HEK293T (cell line): Measurements from ENCODE around the gene PSME3IP1.
"Not testable (repeated sequence)": the region's sequence is repeated elsewhere in the genome, so short reads cannot be mapped to it uniquely, and the experiment has no call there.

Experiments
- CTCF ChIA-PET: fragments of 350-600 bp; formaldehyde crosslinking; extraction: SDS; loops from one replicate; lab custom pipeline; 2021; ENCODE audit warnings: antibody characterized with exemption, inconsistent platforms; lab: Yijun Ruan, JAX
- POLR2A ChIA-PET: fragments of 350-600 bp; formaldehyde crosslinking; extraction: SDS; loops from one replicate; lab custom pipeline; 2020; ENCODE audit warnings: antibody characterized with exemption, inconsistent platforms; lab: Yijun Ruan, JAX
- DNase-seq: peaks from one replicate; pipeline ENCODE4 v3.0.0; 2012; ENCODE audit warnings: mixed read lengths; ENCODE audit errors: extremely low spot score
- ARNT ChIP-seq: fragments of 450-650 bp; IDR thresholded peaks from 2 replicates; pipeline ENCODE4 v1.6.1; 2017; ENCODE audit warnings: mild to moderate bottlenecking
- BHLHE40 ChIP-seq: fragments of 450-650 bp; IDR thresholded peaks from 2 replicates; pipeline ENCODE4 v1.6.1; 2016; ENCODE audit warnings: mild to moderate bottlenecking, moderate library complexity, borderline replicate concordance
- CTBP1 ChIP-seq: fragments of 450-650 bp; IDR thresholded peaks from 2 replicates; pipeline ENCODE4 v1.6.1; 2016; ENCODE audit warnings: borderline replicate concordance
- ELF4 ChIP-seq: fragments of 450-650 bp; IDR thresholded peaks from 2 replicates; pipeline ENCODE4 v1.6.1; 2017; ENCODE audit warnings: antibody characterized with exemption
- FOXA1 ChIP-seq: fragments of 450-650 bp; IDR thresholded peaks from 2 replicates; pipeline ENCODE4 v1.6.1; 2016; ENCODE audit warnings: mild to moderate bottlenecking
- FOXK2 ChIP-seq: fragments of 450-650 bp; IDR thresholded peaks from 2 replicates; pipeline ENCODE4 v1.6.1; 2016; ENCODE audit warnings: mild to moderate bottlenecking
- FOXM1 ChIP-seq: fragments of 450-650 bp; IDR thresholded peaks from 2 replicates; pipeline ENCODE4 v1.6.1; 2017; ENCODE audit warnings: mild to moderate bottlenecking, borderline replicate concordance
- HDGF ChIP-seq: fragments of 450-650 bp; IDR thresholded peaks from 2 replicates; pipeline ENCODE4 v1.6.1; 2017; ENCODE audit warnings: antibody characterized with exemption, borderline replicate concordance
- L3MBTL2 ChIP-seq: fragments of 450-650 bp; conservative IDR thresholded peaks from 2 replicates; pipeline ENCODE4 v1.6.1; 2016; ENCODE audit warnings: mild to moderate bottlenecking
- LEF1 ChIP-seq: fragments of 450-650 bp; IDR thresholded peaks from 2 replicates; pipeline ENCODE4 v1.6.1; 2017; ENCODE audit warnings: mild to moderate bottlenecking, borderline replicate concordance
- NFRKB ChIP-seq: fragments of 450-650 bp; IDR thresholded peaks from 2 replicates; pipeline ENCODE4 v1.6.1; 2016; ENCODE audit warnings: mild to moderate bottlenecking, moderate library complexity
- SP1 ChIP-seq: fragments of 450-650 bp; IDR thresholded peaks from 2 replicates; pipeline ENCODE4 v1.6.1; 2017
- SUZ12 ChIP-seq: fragments of 450-650 bp; IDR thresholded peaks from 2 replicates; pipeline ENCODE4 v1.6.1; 2016; ENCODE audit warnings: mild to moderate bottlenecking
- TARDBP ChIP-seq: fragments of 450-650 bp; IDR thresholded peaks from 2 replicates; pipeline ENCODE4 v1.6.1; 2016
- ZNF384 ChIP-seq: fragments of 450-650 bp; IDR thresholded peaks from 2 replicates; pipeline ENCODE4 v1.6.1; 2016
- TF ChIP-seq, protein P1 (sequence below): fragments of 450-650 bp; IDR thresholded peaks from 2 replicates; pipeline ENCODE4 v1.6.1; 2016

The PSME3IP1 gene

DNA sequence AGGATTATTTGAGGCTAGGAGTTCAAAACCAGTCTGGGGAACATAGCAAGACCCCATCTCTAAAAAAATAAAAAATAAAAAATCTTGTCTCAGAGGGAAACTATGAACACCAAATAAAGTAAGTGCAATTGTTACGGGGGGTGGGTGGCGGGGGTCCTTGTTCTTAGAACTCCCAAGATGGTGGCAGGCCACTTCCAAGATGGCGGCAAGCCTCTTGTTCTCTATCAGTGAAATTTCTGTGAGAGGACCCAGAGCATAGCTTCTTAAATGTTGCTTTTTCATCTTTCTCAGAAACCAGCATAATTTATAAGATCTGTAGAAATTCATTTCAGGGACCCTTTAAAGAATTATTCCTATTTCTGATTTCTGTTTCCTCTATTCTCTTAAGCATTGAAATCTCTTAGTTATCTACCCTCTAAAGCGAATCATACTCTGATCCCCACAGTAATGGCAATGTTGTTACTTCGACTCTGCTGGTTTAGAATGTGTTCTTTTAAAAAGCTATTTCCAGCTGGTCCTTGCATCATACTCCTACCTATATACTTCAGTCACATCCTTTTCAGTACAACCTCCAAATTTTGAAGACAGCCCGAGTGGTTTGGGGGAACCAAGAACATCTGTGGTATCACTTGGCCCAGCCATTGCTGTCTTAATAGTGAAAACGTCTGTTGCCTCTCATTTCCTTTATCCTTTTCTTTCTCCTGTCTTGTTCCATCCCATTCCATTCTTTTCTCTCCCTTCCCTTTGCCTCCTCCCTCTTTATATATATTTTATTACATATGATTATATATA lies 16.5 kb upstream of the PSME3IP1 start:
- no peak for DNase-seq
- POLR2A ChIA-PET = no interaction called here
- TF ChIP-seq LEF1 = no peak
- no peak for TF ChIP-seq ELF4
- TF ChIP-seq FOXM1 = no peak
- TF ChIP-seq ARNT = no peak
- no peak for TF ChIP-seq CTBP1
- TF ChIP-seq NFRKB = no peak
- TF ChIP-seq SUZ12 = no peak
- TF ChIP-seq SP1 = no peak
- no peak for TF ChIP-seq ZNF384
- TF ChIP-seq HDGF = no peak
- TF ChIP-seq BHLHE40 = no peak
- no peak for TF ChIP-seq FOXK2
- TF ChIP-seq TARDBP = no peak
- CTCF ChIA-PET = no interaction called here

DNA sequence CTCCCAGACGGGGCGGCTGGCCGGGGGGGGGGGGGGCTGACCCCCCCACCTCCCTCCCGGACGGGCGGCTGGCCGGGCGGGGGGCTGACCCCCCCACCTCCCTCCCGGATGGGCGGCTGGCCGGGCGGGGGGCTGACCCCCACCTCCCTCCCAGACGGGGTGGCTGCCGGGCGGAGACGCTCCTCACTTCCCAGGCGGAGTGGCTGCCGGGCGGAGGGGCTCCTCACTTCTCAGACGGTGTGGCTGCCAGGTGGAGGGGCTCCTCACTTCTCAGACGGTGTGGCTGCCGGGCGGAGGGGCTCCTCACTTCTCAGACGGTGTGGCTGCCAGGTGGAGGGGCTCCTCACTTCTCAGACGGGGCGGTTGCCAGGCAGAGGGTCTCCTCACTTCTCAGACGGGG lies 15.1 kb upstream of the PSME3IP1 start:
- POLR2A ChIA-PET, DNase-seq, CTCF ChIA-PET: not testable (repeated sequence)

DNA sequence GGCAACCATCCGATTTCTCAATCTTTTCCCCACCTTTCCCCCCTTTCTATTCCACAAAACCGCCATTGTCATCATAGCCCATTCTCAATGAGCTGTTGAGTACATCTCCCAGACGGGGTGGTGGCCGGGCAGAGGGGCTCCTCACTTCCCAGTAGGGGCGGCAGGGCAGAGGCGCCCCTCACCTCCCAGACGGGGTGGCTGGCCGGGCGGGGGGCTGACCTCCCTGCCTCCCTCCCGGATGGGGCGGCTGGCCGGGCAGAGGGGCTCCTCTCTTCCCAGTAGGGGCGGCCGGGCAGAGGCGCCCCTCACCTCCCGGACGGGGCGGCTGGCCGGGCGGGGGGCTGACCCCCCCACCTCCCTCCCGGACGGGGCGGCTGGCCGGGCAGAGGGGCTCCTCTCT lies 14.5 kb upstream of the PSME3IP1 start:
- POLR2A ChIA-PET, DNase-seq, CTCF ChIA-PET: not testable (repeated sequence)

DNA sequence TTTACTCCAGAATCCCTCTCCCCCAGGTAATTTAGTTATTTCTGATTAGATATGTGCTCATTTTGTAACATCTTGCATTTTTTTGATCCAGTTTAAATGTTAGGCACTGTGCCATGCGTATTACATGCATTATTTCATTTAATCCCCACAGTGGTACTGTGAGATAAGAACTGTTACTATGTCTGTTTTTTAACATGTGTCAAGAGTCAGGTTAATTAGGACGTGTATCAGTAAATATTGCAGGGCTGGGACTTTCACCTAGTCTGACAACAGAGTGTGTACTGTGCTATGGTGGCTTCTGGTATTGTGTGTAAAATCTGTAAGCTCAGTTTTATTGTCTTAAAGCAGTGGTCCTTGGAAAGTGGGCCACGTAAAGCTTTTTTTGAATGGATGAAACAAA lies 10.9 kb upstream of the PSME3IP1 start:
- ChIA-PET CTCF (no interaction called here), POLR2A (no interaction called here)
- TF ChIP-seq HDGF (no peak), BHLHE40 (no peak), FOXM1 (no peak), FOXK2 (no peak), ZNF384 (no peak), ARNT (no peak), TARDBP (no peak)
- no peak for DNase-seq

DNA sequence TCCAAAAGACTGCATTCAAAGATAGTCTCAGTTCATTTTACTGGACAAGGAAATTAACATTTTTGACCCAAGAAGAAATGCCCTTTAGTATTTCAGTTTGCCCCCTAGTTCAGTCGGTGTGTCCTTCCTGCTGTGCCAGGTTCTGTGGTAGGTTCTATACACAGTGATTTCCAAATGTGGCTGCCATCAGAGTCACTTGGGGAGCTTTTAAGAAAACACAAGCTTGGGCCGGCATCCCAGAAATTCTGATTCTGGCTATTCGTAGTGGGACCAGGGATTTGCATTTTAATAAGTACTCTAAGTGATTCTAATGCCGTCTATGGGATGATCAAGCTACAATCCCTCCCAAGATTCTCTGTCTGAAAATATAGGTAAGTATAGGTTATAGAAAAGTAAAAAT lies 10.4 kb upstream of the PSME3IP1 start:
- no peak for DNase-seq
- CTCF ChIA-PET = no interaction called here
- no peak for TF ChIP-seq FOXA1
- TF ChIP-seq ELF4 = no peak
- no peak for TF ChIP-seq SUZ12
- no peak for TF ChIP-seq L3MBTL2
- POLR2A ChIA-PET = no interaction called here

DNA sequence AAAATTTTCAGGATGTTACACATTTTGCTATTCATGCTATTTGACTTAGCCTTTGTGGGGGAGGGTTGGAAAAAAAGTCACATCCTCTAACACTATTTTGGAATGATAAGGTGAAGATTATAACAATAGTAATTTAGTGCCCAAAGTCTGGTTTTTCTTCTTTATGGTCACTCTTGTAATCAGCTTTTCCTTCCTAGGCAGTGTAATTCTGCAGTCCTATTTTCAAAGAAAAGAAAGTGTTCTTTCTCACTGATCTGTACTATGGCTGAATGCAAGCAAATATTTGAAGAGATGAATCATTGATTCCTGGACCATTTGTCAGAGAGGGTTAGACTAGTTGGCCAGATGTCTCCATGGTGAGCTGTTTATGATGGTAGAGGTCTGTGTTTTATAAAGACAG lies 8.7 kb upstream of the PSME3IP1 start:
- no peak for TF ChIP-seq HDGF
- no peak for TF ChIP-seq CTBP1
- no peak for TF ChIP-seq L3MBTL2
- no peak for TF ChIP-seq FOXM1
- no peak for TF ChIP-seq BHLHE40
- no peak for TF ChIP-seq ZNF384
- TF ChIP-seq ELF4 = no peak
- no peak for TF ChIP-seq FOXK2
- TF ChIP-seq FOXA1 = no peak
- no peak for TF ChIP-seq NFRKB
- TF ChIP-seq SUZ12 = no peak
- no peak for TF ChIP-seq ARNT
- TF ChIP-seq SP1 = no peak
- TF ChIP-seq TARDBP = no peak
- TF ChIP-seq, protein P1, sequence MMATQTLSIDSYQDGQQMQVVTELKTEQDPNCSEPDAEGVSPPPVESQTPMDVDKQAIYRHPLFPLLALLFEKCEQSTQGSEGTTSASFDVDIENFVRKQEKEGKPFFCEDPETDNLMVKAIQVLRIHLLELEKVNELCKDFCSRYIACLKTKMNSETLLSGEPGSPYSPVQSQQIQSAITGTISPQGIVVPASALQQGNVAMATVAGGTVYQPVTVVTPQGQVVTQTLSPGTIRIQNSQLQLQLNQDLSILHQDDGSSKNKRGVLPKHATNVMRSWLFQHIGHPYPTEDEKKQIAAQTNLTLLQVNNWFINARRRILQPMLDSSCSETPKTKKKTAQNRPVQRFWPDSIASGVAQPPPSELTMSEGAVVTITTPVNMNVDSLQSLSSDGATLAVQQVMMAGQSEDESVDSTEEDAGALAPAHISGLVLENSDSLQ = no peak
- TF ChIP-seq LEF1 = no peak
- CTCF ChIA-PET = no interaction called here
- DNase-seq = no peak
- POLR2A ChIA-PET = interaction anchor here (1.7 kb wide), 1 partner anchor 102 kb away, joined by 4 read pairs; the partner anchor contains the start of gene CPNE2

DNA sequence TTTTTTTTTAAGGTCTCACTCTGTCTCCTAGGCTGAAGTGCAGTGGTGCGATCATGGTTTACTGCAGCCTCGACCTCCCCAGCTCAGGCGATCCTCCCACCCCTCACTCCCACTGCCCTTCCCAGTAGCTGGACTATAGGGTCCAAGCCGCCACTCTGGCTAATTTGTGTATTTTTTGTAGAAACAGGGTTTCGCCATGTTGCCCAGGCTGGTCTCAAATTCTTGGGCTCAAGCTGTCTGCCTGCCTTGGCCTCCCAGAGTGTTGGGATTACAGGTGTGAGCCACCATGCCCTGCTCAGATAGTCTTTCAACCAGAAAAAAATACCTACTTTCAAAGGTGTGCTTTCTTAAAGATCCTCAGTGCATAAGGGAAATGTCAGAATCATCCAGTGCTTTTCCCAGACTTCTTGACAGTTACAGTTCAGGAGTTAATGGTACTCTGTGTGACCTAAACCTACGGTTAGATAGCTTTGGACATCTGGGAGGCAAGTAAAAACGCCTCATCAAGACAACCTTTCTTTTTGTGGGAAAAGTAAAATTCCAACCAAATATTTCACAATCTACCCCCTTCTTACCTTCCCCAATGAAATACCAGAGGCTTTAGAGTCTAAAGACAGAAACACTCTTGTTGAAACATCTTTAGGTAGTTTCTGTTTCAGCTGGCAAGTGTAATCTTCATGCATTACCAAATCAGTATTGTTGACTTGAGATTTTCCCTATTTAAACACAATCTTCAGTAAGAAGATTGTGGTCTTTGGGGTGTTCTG lies 7.1 kb upstream of the PSME3IP1 start:
- POLR2A ChIA-PET = no interaction called here
- CTCF ChIA-PET = no interaction called here
- no peak for DNase-seq
- TF ChIP-seq TARDBP (no peak), LEF1 (no peak), SUZ12 (no peak), HDGF (no peak), FOXA1 (no peak), CTBP1 (no peak), NFRKB (no peak), SP1 (no peak), L3MBTL2 (no peak), FOXK2 (no peak), ELF4 (no peak), FOXM1 (no peak), ZNF384 (no peak), BHLHE40 (no peak), ARNT (no peak)
- TF ChIP-seq, protein P1 = no peak
